HEK293T (cell line): ENCODE results near the gene KLHL29.

Experiments
- BHLHE40 ChIP-seq: fragments of 450-650 bp; IDR thresholded peaks from 2 replicates; pipeline ENCODE4 v1.6.1; 2016; ENCODE audit warnings: mild to moderate bottlenecking, moderate library complexity, borderline replicate concordance
- FOXM1 ChIP-seq: fragments of 450-650 bp; IDR thresholded peaks from 2 replicates; pipeline ENCODE4 v1.6.1; 2017; ENCODE audit warnings: mild to moderate bottlenecking, borderline replicate concordance
- HDGF ChIP-seq: fragments of 450-650 bp; IDR thresholded peaks from 2 replicates; pipeline ENCODE4 v1.6.1; 2017; ENCODE audit warnings: antibody characterized with exemption, borderline replicate concordance
- PKNOX1 ChIP-seq: fragments of 450-650 bp; IDR thresholded peaks from 2 replicates; pipeline ENCODE4 v1.6.1; 2016

GRCh38 chr2:23685706-23686105 lies 300.7 kb downstream of the KLHL29 start:
- TF ChIP-seq PKNOX1 (no peak), FOXM1 (no peak), HDGF (no peak), BHLHE40 (no peak)
